ES-I3 (cell line): ENCODE results near the gene PDK4.
"Not testable (repeated sequence)": the region's sequence is repeated elsewhere in the genome, so short reads cannot be mapped to it uniquely, and the experiment has no call there.

Experiments
- H3K36me3 ChIP-seq: 2 replicates; pipeline ENCODE4 v1.6.1; 2013; ENCODE audit warnings: mild to moderate bottlenecking, low read length, control low read depth, moderate library complexity; ENCODE audit not compliant: insufficient read depth
- H3K4me1 ChIP-seq: 2 replicates; pipeline ENCODE4 v1.6.1; 2013; ENCODE audit warnings: mild to moderate bottlenecking, control low read depth, low read length; ENCODE audit not compliant: insufficient read depth
- H3K9ac ChIP-seq: 2 replicates; pipeline ENCODE4 v1.6.1; 2013; ENCODE audit warnings: low read depth, mild to moderate bottlenecking, low read length, moderate library complexity
- H3K9me3 ChIP-seq: 2 replicates; pipeline ENCODE4 v1.6.1; 2013; ENCODE audit warnings: mild to moderate bottlenecking, low read length, moderate library complexity; ENCODE audit not compliant: control insufficient read depth, insufficient read depth

Gene PDK4

GRCh38 chr7:95577137-95577536 is 19.2 kb downstream of the PDK4 start:
- Histone ChIP-seq H3K9me3 (no peaks in the 10 kb centered on the region; the same call in 1 of the 2 replicates), H3K36me3 (no peaks in the 10 kb centered on the region), H3K9ac (no peak overlapping the region), H3K4me1 (peaks cover 2% of the 10 kb centered on the region; the same call in 1 of the 2 replicates)

GRCh38 chr7:95569720-95570119 is 26.6 kb downstream of the PDK4 start:
- H3K9ac ChIP-seq: no peak overlapping the region
- H3K9me3 ChIP-seq: no peaks in the 10 kb centered on the region

GRCh38 chr7:95560674-95561073 is 35.6 kb downstream of the PDK4 start:
- H3K9me3 ChIP-seq: no peaks in the 10 kb centered on the region
- no peaks in the 10 kb centered on the region for H3K4me1 ChIP-seq
- no peaks in the 10 kb centered on the region for H3K36me3 ChIP-seq
- no peak overlapping the region for H3K9ac ChIP-seq

More at GRCh38 chr7:95569720-95570119, 26.6 kb downstream of the PDK4 start:
- no peaks in the 10 kb centered on the region for H3K36me3 ChIP-seq
- H3K4me1 ChIP-seq: no peaks in the 10 kb centered on the region

GRCh38 chr7:95558864-95559263 is 37.5 kb downstream of the PDK4 start:
- Histone ChIP-seq H3K9me3 (no peaks in the 10 kb centered on the region), H3K4me1 (no peaks in the 10 kb centered on the region), H3K36me3 (no peaks in the 10 kb centered on the region), H3K9ac (no peak overlapping the region)

GRCh38 chr7:95556777-95557176 is 39.5 kb downstream of the PDK4 start:
- Histone ChIP-seq H3K36me3 (no peaks in the 10 kb centered on the region), H3K9me3 (no peaks in the 10 kb centered on the region), H3K9ac (no peak overlapping the region), H3K4me1 (no peaks in the 10 kb centered on the region)

- Histone ChIP-seq H3K4me1 (no peaks in the 10 kb centered on the region; the same call in 1 of the 2 replicates), H3K36me3 (no peaks in the 10 kb centered on the region), H3K9me3 (no peaks in the 10 kb centered on the region), H3K9ac (no peak overlapping the region)
Observed at GRCh38 chr7:95553939-95554338, 42.4 kb downstream of the PDK4 start.

GRCh38 chr7:95552010-95552926 is 44.0 kb downstream of the PDK4 start:
- H3K4me1 ChIP-seq, H3K9me3 ChIP-seq, H3K9ac ChIP-seq, H3K36me3 ChIP-seq: not testable (repeated sequence)

- no peaks in the 10 kb centered on the region for H3K36me3 ChIP-seq
- H3K4me1 ChIP-seq: no peaks in the 10 kb centered on the region; the same call in 1 of the 2 replicates
- no peaks in the 10 kb centered on the region for H3K9me3 ChIP-seq
- no peak overlapping the region for H3K9ac ChIP-seq
Observed at GRCh38 chr7:95550546-95550945, 45.8 kb downstream of the PDK4 start.

- H3K9me3 ChIP-seq: no peaks in the 10 kb centered on the region
- no peak overlapping the region for H3K9ac ChIP-seq
- H3K36me3 ChIP-seq: no peaks in the 10 kb centered on the region
- no peaks in the 10 kb centered on the region; the same call in 1 of the 2 replicates for H3K4me1 ChIP-seq
Observed at GRCh38 chr7:95549818-95550529, 46.3 kb downstream of the PDK4 start.

GRCh38 chr7:95547361-95548348 is 48.7 kb downstream of the PDK4 start:
- Histone ChIP-seq H3K9me3 (no peaks in the 10 kb centered on the region), H3K4me1 (no peaks in the 10 kb centered on the region; the same call in 1 of the 2 replicates), H3K9ac (no peak overlapping the region)

GRCh38 chr7:95546647-95547046 is 49.7 kb downstream of the PDK4 start:
- H3K9me3 ChIP-seq: no peaks in the 10 kb centered on the region
- H3K36me3 ChIP-seq: no peaks in the 10 kb centered on the region
- no peaks in the 10 kb centered on the region; the same call in 1 of the 2 replicates for H3K4me1 ChIP-seq
- H3K9ac ChIP-seq: no peak overlapping the region

More at GRCh38 chr7:95547361-95548348, 48.7 kb downstream of the PDK4 start:
- no peaks in the 10 kb centered on the region for H3K36me3 ChIP-seq

GRCh38 chr7:95545673-95546072 is 50.6 kb downstream of the PDK4 start:
- Histone ChIP-seq H3K36me3 (no peaks in the 10 kb centered on the region), H3K9me3 (no peaks in the 10 kb centered on the region), H3K9ac (no peak overlapping the region), H3K4me1 (no peaks in the 10 kb centered on the region; the same call in 1 of the 2 replicates)

- H3K4me1 ChIP-seq: no peaks in the 10 kb centered on the region; the same call in 1 of the 2 replicates
- no peak overlapping the region for H3K9ac ChIP-seq
- no peaks in the 10 kb centered on the region for H3K9me3 ChIP-seq
- H3K36me3 ChIP-seq: no peaks in the 10 kb centered on the region
Observed at GRCh38 chr7:95545007-95545615, 51.2 kb downstream of the PDK4 start.
